K562 (cell line): ENCODE measurements around the gene SPNS2. TPM values are rescaled to one million over a fixed set of nuclear protein-coding genes. Genes with fewer than 3 reads are reported as not detected.

Source experiments
- EWSR1 ChIP-seq: fragments of 450-650 bp; IDR thresholded peaks from 2 replicates; pipeline ENCODE4 v1.6.1; 2018; ENCODE audit warnings: borderline replicate concordance, mild to moderate bottlenecking, low read depth, moderate library complexity; ENCODE audit not compliant: partially characterized antibody
- ILF3 ChIP-seq: fragments of 450-650 bp; IDR thresholded peaks from 2 replicates; pipeline ENCODE4 v1.6.1; 2018; ENCODE audit warnings: antibody characterized with exemption, mild to moderate bottlenecking, moderate library complexity, borderline replicate concordance
- POLR2B ChIP-seq: fragments of 450-650 bp; IDR thresholded peaks from 2 replicates; pipeline ENCODE4 v1.6.1; 2018; ENCODE audit warnings: low read depth; ENCODE audit not compliant: partially characterized antibody
- TEAD4 ChIP-seq, 2 experiments: sonication (generic) in 1 of 2; formaldehyde crosslinking in 1 of 2; IDR thresholded peaks; 2 replicates each; pipeline versions ENCODE4 v1.6.1 to v1.8.0; 2012 to 2022; ENCODE audit warnings: borderline replicate concordance in 1 of 2, inconsistent platforms in 1 of 2, low read length in 1 of 2, mild to moderate bottlenecking in 1 of 2, missing genetic modification reagents in 1 of 2
- ZC3H8 ChIP-seq: fragments of 450-650 bp; IDR thresholded peaks from 2 replicates; pipeline ENCODE4 v1.6.1; 2017
- ZNF384 ChIP-seq: IDR thresholded peaks from 2 replicates; pipeline ENCODE4 v1.6.1; 2012; ENCODE audit warnings: low read depth, low read length, improper control_type of control experiment
- polyA plus RNA-seq, 8 experiments: library from polyadenylated mRNA; depleted of rRNA in 4 of 8; stranded (reverse) in 5 of 8; unstranded in 3 of 8; fragments of >200 nt; fragmentation: Nextera tagmentation in 2 of 8; fragmentation: Illumina TruSeq in 1 of 8; extraction: Ambion mirVana in 2 of 8; extraction: Trizol in 1 of 8; gene quantifications; 2 replicates each; pipeline versions ENCODE4 v1.2.1 to v1.2.3, GENCODE V29; 2011 to 2014; ENCODE audit warnings: inconsistent platforms in 1 of 8, missing spikeins in 1 of 8
- total RNA-seq, 7 experiments: library from RNA; depleted of rRNA in 6 of 7; stranded (reverse); fragments of >200 nt in 6 of 7; fragmentation: Illumina TruSeq in 2 of 7; extraction: Trizol in 2 of 7; gene quantifications; 2 replicates each; pipeline versions ENCODE4 v1.2.1 to v1.2.3, GENCODE V29; 2011 to 2021; ENCODE audit warnings: low replicate concordance in 1 of 7
- TF ChIP-seq, protein P1 (sequence below), 2 experiments: fragments of 450-650 bp; IDR thresholded peaks; 2 replicates each; pipeline ENCODE4 v1.6.1; 2018; ENCODE audit warnings: mild to moderate bottlenecking in 2 of 2, low read depth in 1 of 2; ENCODE audit not compliant: partially characterized antibody in 2 of 2
- TF ChIP-seq, protein P2 (sequence below): fragments of 250-450 bp; sonication (Bioruptor Pico); IDR thresholded peaks from 2 replicates; pipeline ENCODE4 v1.5.0; 2021; ENCODE audit warnings: mild to moderate bottlenecking, moderate library complexity

The SPNS2 gene
- total and polyA plus RNA-seq, 9 of the 15 experiments (the other 6 are each of a cell fraction or from before 2014, with no cell fraction given) = 0.06 TPM; not detected in 8

DNA sequence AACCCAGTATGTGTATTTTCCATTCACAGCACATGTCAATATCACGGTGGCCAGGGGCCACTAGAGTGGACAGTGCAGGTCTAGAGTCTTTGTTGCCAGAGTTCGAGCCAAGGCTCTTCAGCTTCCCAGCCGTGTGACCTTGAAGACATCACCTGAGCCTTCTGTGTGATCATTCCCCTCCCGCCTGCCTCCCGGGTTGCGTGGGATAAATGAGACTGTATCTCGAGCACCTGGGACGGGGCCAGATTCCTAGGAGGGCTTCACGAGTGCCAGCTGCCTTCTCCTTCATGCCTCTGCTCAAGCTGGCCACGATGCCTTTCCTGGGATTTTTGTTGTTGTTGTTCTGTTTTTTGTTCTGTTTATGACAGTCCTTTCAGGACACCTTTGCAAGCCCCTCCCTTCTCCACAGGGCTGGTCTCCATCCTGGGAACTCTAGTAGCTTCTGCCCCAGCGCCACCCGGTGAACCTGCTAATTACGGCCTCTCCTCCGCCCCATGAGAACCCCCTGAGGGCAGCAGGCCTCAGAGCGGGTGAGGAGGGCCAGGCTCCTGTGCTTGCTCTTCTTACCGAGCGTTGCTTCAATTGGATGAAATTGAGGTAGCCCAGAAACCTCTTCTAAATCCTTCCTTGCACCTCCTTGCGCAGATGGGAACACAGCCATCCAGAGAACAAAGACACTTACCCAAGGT, 3.9 kb downstream of the SPNS2 start (continued):
- TF ChIP-seq, protein P1, sequence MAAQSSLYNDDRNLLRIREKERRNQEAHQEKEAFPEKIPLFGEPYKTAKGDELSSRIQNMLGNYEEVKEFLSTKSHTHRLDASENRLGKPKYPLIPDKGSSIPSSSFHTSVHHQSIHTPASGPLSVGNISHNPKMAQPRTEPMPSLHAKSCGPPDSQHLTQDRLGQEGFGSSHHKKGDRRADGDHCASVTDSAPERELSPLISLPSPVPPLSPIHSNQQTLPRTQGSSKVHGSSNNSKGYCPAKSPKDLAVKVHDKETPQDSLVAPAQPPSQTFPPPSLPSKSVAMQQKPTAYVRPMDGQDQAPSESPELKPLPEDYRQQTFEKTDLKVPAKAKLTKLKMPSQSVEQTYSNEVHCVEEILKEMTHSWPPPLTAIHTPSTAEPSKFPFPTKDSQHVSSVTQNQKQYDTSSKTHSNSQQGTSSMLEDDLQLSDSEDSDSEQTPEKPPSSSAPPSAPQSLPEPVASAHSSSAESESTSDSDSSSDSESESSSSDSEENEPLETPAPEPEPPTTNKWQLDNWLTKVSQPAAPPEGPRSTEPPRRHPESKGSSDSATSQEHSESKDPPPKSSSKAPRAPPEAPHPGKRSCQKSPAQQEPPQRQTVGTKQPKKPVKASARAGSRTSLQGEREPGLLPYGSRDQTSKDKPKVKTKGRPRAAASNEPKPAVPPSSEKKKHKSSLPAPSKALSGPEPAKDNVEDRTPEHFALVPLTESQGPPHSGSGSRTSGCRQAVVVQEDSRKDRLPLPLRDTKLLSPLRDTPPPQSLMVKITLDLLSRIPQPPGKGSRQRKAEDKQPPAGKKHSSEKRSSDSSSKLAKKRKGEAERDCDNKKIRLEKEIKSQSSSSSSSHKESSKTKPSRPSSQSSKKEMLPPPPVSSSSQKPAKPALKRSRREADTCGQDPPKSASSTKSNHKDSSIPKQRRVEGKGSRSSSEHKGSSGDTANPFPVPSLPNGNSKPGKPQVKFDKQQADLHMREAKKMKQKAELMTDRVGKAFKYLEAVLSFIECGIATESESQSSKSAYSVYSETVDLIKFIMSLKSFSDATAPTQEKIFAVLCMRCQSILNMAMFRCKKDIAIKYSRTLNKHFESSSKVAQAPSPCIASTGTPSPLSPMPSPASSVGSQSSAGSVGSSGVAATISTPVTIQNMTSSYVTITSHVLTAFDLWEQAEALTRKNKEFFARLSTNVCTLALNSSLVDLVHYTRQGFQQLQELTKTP (IDR thresholded peaks at IDR 0.05; ENCODE audit: low read depth in 1 of 2, partially characterized antibody in 2 of 2) = no peak
- no peak for TF ChIP-seq ZC3H8
- TF ChIP-seq ILF3 = no peak
- TF ChIP-seq ZNF384 = no peak
- TF ChIP-seq, protein P2, sequence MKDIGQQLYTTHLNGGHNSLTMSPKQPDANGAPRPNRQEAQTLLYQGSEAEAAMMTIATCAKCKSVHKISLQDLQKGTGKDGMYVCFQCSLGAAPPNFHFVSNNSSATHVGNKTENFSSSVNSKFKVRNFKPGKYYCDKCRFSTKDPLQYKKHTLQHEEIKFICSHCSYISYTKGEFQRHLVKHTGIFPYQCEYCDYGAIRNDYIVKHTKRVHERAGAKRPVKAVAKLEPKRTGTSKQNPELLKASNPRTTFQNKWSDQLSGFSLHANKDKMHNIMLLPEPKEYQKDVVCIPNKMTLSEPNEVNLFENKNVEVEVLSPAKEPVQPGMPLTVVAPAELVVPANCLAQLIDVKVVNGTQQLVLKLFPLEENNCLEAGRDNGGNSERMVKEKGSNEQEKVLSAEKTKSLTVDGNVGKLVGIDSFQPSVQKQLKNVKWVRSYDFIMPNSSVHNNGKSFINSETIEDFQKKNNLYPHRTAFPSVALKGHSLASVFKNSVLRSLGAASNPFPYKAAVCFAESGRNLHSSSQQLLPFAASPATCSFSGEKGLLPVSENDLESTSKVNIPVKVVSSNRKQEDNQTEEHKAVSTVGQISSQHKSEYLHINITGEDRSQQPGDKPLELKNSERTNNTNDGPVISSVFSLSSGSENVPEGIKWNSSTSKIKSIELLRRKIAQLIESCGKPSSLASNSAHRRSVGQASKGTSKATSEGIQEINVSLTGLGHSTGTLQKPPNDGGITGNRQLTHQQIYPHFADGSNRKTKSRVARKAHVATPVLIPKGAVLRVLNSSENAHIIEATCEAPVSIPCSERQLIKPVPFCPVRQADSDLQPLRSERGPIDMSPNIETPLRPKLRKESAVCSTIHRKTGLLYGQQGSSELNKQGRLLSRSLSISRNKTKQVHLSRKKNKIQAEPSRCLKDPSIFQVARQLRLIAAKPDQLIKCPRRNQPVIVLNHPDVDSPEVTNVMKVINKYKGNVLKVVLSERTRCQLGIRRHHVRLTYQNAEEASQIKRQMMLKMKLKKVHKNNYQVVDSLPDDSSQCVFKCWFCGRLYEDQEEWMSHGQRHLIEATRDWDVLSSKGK (CRISPR knock-in tag) = no peak
- TF ChIP-seq EWSR1 = no peak
- TF ChIP-seq TEAD4 (IDR thresholded peaks at IDR 0.05; ENCODE audit: low read length) = no peak
- TF ChIP-seq TEAD4 (CRISPR knock-in tag; IDR thresholded peaks at IDR 0.05; ENCODE audit: borderline replicate concordance) = no peak
- TF ChIP-seq POLR2B = no peak
